ENCODE measurements around the gene FAIM2.

The FAIM2 gene

GRCh38 chr12:49917166-49917787 lies 13.6 kb upstream of the FAIM2 start:
- peaks cover 34% of the 10 kb centered on the region for H3K4me1 Mint-ChIP-seq (ENCODE audit: low read depth)
- intact Hi-C loops (cut with micrococcal nuclease): no loop called here
- H3K9me3 Mint-ChIP-seq: no peaks in the 10 kb centered on the region
- H3K27me3 Mint-ChIP-seq: peaks cover 38% of the 10 kb centered on the region
- H3K4me3 Mint-ChIP-seq: no peak overlapping the region
- no peak overlapping the region for H3K27ac Mint-ChIP-seq
- no peaks in the 10 kb centered on the region for H3K36me3 Mint-ChIP-seq (ENCODE audit: low read depth)

GRCh38 chr12:49916129-49916919 lies 12.6 kb upstream of the FAIM2 start:
- intact Hi-C loops (cut with micrococcal nuclease): no loop called here
- Mint-ChIP-seq H3K27ac (no peak overlapping the region), H3K36me3 (ENCODE audit: low read depth) (no peaks in the 10 kb centered on the region), H3K4me1 (ENCODE audit: low read depth) (peaks cover 26% of the 10 kb centered on the region), H3K4me3 (no peak overlapping the region), H3K9me3 (no peaks in the 10 kb centered on the region), H3K27me3 (peaks cover 36% of the 10 kb centered on the region)

- H3K4me3 Mint-ChIP-seq: no peak overlapping the region
Observed at GRCh38 chr12:49912345-49913255, 8.9 kb upstream of the FAIM2 start.

GRCh38 chr12:49911213-49911605 lies 7.5 kb upstream of the FAIM2 start:
- H3K27me3 Mint-ChIP-seq: peaks cover 32% of the 10 kb centered on the region
- H3K4me1 Mint-ChIP-seq (ENCODE audit: low read depth): peaks cover 24% of the 10 kb centered on the region
- H3K27ac Mint-ChIP-seq: no peak overlapping the region
- no peaks in the 10 kb centered on the region for H3K9me3 Mint-ChIP-seq
- H3K4me3 Mint-ChIP-seq: no peak overlapping the region
- H3K36me3 Mint-ChIP-seq (ENCODE audit: low read depth): no peaks in the 10 kb centered on the region
- intact Hi-C loops (cut with micrococcal nuclease): no loop called here

More at GRCh38 chr12:49912345-49913255, 8.9 kb upstream of the FAIM2 start:
- peaks cover 34% of the 10 kb centered on the region for H3K27me3 Mint-ChIP-seq
- no peak overlapping the region for H3K27ac Mint-ChIP-seq
- peaks cover 24% of the 10 kb centered on the region for H3K4me1 Mint-ChIP-seq (ENCODE audit: low read depth)
- H3K36me3 Mint-ChIP-seq (ENCODE audit: low read depth): no peaks in the 10 kb centered on the region
- no peaks in the 10 kb centered on the region for H3K9me3 Mint-ChIP-seq
- intact Hi-C loops (cut with micrococcal nuclease): no loop called here

GRCh38 chr12:49910331-49911212 lies 6.9 kb upstream of the FAIM2 start:
- intact Hi-C loops (cut with micrococcal nuclease): no loop called here
- Mint-ChIP-seq H3K27ac (peak overlapping the region; percentile 62), H3K4me1 (ENCODE audit: low read depth) (peaks cover 28% of the 10 kb centered on the region)

GRCh38 chr12:49909826-49910225 lies 6.1 kb upstream of the FAIM2 start:
- intact Hi-C loops (cut with micrococcal nuclease): no loop called here
- H3K27ac Mint-ChIP-seq: no peak overlapping the region
- H3K4me3 Mint-ChIP-seq: no peak overlapping the region
- H3K4me1 Mint-ChIP-seq (ENCODE audit: low read depth): peaks cover 30% of the 10 kb centered on the region
- H3K27me3 Mint-ChIP-seq: peaks cover 40% of the 10 kb centered on the region
- no peaks in the 10 kb centered on the region for H3K36me3 Mint-ChIP-seq (ENCODE audit: low read depth)
- H3K9me3 Mint-ChIP-seq: no peaks in the 10 kb centered on the region

More at GRCh38 chr12:49910331-49911212, 6.9 kb upstream of the FAIM2 start:
- no peaks in the 10 kb centered on the region for H3K9me3 Mint-ChIP-seq
- no peaks in the 10 kb centered on the region for H3K36me3 Mint-ChIP-seq (ENCODE audit: low read depth)
- H3K4me3 Mint-ChIP-seq: no peak overlapping the region
- peaks cover 34% of the 10 kb centered on the region for H3K27me3 Mint-ChIP-seq

- no peak overlapping the region for H3K27ac Mint-ChIP-seq
- no peaks in the 10 kb centered on the region for H3K9me3 Mint-ChIP-seq
- H3K4me1 Mint-ChIP-seq (ENCODE audit: low read depth): peaks cover 35% of the 10 kb centered on the region
- H3K4me3 Mint-ChIP-seq: no peak overlapping the region
- no peaks in the 10 kb centered on the region for H3K36me3 Mint-ChIP-seq (ENCODE audit: low read depth)
- intact Hi-C loops (cut with micrococcal nuclease): no loop called here
- peaks cover 43% of the 10 kb centered on the region for H3K27me3 Mint-ChIP-seq
Observed at GRCh38 chr12:49909356-49909755, 5.7 kb upstream of the FAIM2 start.

GRCh38 chr12:49907352-49907751 lies 3.7 kb upstream of the FAIM2 start:
- H3K36me3 Mint-ChIP-seq (ENCODE audit: low read depth): no peaks in the 10 kb centered on the region
- no peak overlapping the region for H3K4me3 Mint-ChIP-seq
- H3K27ac Mint-ChIP-seq: no peak overlapping the region
- H3K9me3 Mint-ChIP-seq: no peaks in the 10 kb centered on the region
- intact Hi-C loops (cut with micrococcal nuclease): no loop called here
- peaks cover 45% of the 10 kb centered on the region for H3K27me3 Mint-ChIP-seq
- peaks cover 50% of the 10 kb centered on the region for H3K4me1 Mint-ChIP-seq (ENCODE audit: low read depth)

- intact Hi-C loops (cut with micrococcal nuclease): no loop called here
- H3K4me3 Mint-ChIP-seq: no peak overlapping the region
- H3K4me1 Mint-ChIP-seq (ENCODE audit: low read depth): peaks cover 57% of the 10 kb centered on the region
- no peak overlapping the region for H3K27ac Mint-ChIP-seq
- H3K36me3 Mint-ChIP-seq (ENCODE audit: low read depth): no peaks in the 10 kb centered on the region
- H3K27me3 Mint-ChIP-seq: peaks cover 56% of the 10 kb centered on the region
- H3K9me3 Mint-ChIP-seq: no peaks in the 10 kb centered on the region
Observed at GRCh38 chr12:49905718-49906314, 2.1 kb upstream of the FAIM2 start.

GRCh38 chr12:49904601-49905000 lies 901 bp upstream of the FAIM2 start:
- Mint-ChIP-seq H3K27ac (no peak overlapping the region), H3K4me3 (no peak overlapping the region), H3K4me1 (ENCODE audit: low read depth) (peaks cover 55% of the 10 kb centered on the region), H3K36me3 (ENCODE audit: low read depth) (no peaks in the 10 kb centered on the region), H3K27me3 (peaks cover 63% of the 10 kb centered on the region), H3K9me3 (no peaks in the 10 kb centered on the region)
- intact Hi-C loops (cut with micrococcal nuclease): no loop called here

- Mint-ChIP-seq H3K4me3 (peak overlapping the region; percentile 59), H3K9me3 (no peaks in the 10 kb centered on the region), H3K27ac (no peak overlapping the region), H3K27me3 (peaks cover 72% of the 10 kb centered on the region), H3K4me1 (ENCODE audit: low read depth) (peaks cover 45% of the 10 kb centered on the region), H3K36me3 (ENCODE audit: low read depth) (no peaks in the 10 kb centered on the region)
- intact Hi-C loops (cut with micrococcal nuclease): no loop called here
Observed at GRCh38 chr12:49903351-49903699, 375 bp downstream of the FAIM2 start.

- Mint-ChIP-seq H3K27ac (no peak overlapping the region), H3K4me3 (peak overlapping the region; percentile 59), H3K9me3 (no peaks in the 10 kb centered on the region), H3K27me3 (peaks cover 78% of the 10 kb centered on the region), H3K36me3 (ENCODE audit: low read depth) (no peaks in the 10 kb centered on the region), H3K4me1 (ENCODE audit: low read depth) (peaks cover 45% of the 10 kb centered on the region)
- intact Hi-C loops (cut with micrococcal nuclease): no loop called here
Observed at GRCh38 chr12:49902399-49903350, 1.0 kb downstream of the FAIM2 start.
